ENCODE measurements around the gene SEMG1.

DNA sequence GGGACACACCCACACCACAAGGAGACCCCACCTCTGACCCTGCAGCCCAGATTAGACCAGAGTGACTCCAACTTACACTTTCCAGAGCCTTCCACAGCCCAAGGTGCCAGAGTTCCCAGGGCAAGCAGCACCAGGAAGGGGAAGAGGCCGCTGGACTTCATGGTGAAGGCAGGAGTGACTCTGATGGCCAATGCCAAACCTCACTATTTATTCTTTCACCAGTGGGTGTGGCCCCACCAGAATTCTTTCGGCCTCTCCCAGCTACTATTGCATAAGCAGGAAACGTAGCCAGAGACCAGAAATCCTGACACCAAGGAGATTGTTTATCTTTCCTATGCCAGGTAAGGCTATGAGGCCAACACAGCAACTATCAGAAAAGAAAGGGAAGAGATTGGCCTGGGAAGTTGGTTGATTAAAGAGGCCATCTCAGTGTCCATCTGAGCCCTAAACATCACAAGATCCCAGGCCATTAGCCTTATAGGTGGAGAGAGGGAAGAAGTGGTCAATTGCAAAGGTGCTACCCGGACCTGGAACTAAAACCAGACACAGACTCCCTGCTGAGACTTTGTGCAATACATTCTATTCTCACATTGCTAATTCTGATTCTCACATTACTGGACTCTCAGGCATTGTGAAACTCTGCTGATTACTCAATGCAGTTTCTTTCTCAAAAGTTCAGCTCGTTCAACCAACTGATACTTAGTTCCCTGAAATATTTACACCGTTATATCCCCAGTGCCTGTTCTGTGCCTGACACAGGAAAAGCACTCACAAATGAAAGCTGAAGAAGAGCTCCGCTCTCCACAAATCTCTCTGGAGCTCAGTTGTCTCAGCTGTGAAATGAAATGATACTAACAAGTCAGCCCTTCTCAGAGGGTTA is 47.8 kb downstream of the SEMG1 start, which contains the start of gene SLPI:
- TF ChIP-seq, protein P1, sequence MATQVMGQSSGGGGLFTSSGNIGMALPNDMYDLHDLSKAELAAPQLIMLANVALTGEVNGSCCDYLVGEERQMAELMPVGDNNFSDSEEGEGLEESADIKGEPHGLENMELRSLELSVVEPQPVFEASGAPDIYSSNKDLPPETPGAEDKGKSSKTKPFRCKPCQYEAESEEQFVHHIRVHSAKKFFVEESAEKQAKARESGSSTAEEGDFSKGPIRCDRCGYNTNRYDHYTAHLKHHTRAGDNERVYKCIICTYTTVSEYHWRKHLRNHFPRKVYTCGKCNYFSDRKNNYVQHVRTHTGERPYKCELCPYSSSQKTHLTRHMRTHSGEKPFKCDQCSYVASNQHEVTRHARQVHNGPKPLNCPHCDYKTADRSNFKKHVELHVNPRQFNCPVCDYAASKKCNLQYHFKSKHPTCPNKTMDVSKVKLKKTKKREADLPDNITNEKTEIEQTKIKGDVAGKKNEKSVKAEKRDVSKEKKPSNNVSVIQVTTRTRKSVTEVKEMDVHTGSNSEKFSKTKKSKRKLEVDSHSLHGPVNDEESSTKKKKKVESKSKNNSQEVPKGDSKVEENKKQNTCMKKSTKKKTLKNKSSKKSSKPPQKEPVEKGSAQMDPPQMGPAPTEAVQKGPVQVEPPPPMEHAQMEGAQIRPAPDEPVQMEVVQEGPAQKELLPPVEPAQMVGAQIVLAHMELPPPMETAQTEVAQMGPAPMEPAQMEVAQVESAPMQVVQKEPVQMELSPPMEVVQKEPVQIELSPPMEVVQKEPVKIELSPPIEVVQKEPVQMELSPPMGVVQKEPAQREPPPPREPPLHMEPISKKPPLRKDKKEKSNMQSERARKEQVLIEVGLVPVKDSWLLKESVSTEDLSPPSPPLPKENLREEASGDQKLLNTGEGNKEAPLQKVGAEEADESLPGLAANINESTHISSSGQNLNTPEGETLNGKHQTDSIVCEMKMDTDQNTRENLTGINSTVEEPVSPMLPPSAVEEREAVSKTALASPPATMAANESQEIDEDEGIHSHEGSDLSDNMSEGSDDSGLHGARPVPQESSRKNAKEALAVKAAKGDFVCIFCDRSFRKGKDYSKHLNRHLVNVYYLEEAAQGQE (IDR thresholded peaks at IDR 0.05; ENCODE audit: insufficient read depth in 1 of 2, low read depth in 2 of 2, low read length in 1 of 2): no peak
- TF ChIP-seq, protein P2, sequence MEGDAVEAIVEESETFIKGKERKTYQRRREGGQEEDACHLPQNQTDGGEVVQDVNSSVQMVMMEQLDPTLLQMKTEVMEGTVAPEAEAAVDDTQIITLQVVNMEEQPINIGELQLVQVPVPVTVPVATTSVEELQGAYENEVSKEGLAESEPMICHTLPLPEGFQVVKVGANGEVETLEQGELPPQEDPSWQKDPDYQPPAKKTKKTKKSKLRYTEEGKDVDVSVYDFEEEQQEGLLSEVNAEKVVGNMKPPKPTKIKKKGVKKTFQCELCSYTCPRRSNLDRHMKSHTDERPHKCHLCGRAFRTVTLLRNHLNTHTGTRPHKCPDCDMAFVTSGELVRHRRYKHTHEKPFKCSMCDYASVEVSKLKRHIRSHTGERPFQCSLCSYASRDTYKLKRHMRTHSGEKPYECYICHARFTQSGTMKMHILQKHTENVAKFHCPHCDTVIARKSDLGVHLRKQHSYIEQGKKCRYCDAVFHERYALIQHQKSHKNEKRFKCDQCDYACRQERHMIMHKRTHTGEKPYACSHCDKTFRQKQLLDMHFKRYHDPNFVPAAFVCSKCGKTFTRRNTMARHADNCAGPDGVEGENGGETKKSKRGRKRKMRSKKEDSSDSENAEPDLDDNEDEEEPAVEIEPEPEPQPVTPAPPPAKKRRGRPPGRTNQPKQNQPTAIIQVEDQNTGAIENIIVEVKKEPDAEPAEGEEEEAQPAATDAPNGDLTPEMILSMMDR (IDR thresholded peaks at IDR 0.05): no peak
- TF ChIP-seq SIN3A (IDR thresholded peaks at IDR 0.05; ENCODE audit: borderline replicate concordance, insufficient read depth, low read depth, low read length): no peak
- no peak for TF ChIP-seq POLR2AphosphoS5 (IDR thresholded peaks at IDR 0.05; ENCODE audit: low read depth, low read length)
